Lower leg skin (tissue), 3 donors: ENCODE results near the gene MPST.

Experiments used
- POLR2A ChIP-seq, 2 donors: fragments of 450-650 bp; IDR thresholded peaks; one replicate each; pipeline ENCODE4 v1.6.1; 2016 to 2017; ENCODE audit warnings: antibody characterized with exemption in 2 of 2, mild to moderate bottlenecking in 1 of 2, moderate library complexity in 1 of 2
- TF ChIP-seq, protein P1 (sequence below), 3 donors: fragments of 450-650 bp; IDR thresholded peaks; one replicate each; pipeline ENCODE4 v1.5.1; 2016; ENCODE audit warnings: antibody characterized with exemption in 3 of 3, mild to moderate bottlenecking in 3 of 3, moderate library complexity in 2 of 3

DNA sequence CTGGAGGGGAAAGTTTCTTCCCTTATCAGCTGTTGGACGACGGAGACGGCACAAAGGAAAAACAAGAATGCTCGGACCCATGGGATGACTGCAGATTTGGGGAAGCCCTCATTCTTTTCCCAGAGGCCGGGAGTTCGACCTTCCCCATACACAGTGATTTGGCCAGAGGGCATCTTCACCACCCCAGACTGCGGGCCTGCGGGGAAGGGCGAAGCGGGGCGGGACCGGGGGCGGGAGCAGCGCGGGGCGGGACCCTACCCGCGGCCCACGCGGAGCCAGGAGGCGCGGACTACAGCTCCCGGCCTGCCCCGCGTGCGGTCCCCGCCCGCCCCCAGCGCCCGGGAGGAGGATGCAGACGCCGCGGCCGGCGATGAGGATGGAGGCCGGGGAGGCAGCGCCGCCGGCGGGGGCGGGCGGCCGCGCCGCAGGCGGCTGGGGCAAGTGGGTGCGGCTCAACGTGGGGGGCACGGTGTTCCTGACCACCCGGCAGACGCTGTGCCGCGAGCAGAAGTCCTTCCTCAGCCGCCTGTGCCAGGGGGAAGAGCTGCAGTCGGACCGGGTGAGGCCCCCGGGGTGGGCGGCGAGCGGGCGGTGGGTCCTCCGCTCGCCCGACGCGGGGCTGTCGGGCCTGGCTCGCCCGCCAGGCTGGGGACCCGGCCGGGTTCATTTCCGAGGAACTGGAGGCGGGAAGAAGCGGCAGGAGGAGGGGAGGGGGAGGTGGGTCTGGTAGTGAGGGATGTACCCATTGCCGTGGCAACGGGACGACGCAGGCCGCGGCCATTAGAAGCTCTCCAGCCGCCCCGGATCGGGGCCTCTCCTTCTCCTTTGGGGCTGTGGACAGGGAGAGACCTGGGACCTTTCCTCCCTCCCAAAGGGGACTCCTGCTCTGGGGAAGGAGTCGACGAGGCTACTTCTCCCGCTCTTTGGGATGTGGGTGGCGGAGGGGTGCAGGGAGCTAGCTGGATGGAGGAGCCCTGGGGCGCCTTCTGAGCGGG lies 32.1 kb downstream of the MPST start, which contains the start of gene KCTD17:
- TF ChIP-seq, protein P1, sequence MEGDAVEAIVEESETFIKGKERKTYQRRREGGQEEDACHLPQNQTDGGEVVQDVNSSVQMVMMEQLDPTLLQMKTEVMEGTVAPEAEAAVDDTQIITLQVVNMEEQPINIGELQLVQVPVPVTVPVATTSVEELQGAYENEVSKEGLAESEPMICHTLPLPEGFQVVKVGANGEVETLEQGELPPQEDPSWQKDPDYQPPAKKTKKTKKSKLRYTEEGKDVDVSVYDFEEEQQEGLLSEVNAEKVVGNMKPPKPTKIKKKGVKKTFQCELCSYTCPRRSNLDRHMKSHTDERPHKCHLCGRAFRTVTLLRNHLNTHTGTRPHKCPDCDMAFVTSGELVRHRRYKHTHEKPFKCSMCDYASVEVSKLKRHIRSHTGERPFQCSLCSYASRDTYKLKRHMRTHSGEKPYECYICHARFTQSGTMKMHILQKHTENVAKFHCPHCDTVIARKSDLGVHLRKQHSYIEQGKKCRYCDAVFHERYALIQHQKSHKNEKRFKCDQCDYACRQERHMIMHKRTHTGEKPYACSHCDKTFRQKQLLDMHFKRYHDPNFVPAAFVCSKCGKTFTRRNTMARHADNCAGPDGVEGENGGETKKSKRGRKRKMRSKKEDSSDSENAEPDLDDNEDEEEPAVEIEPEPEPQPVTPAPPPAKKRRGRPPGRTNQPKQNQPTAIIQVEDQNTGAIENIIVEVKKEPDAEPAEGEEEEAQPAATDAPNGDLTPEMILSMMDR (IDR thresholded peaks at IDR 0.05), result no peak
- TF ChIP-seq POLR2A (IDR thresholded peaks at IDR 0.05), result no peak
